CD14-positive monocyte (primary cell): Measurements from ENCODE around the gene ORC3. TPM values are rescaled to one million over a fixed set of nuclear protein-coding genes. Genes with fewer than 3 reads are reported as not detected.
A peak's percentile ranks its signal among the peaks of the same experiment; 100 is the strongest.

Experiments
- DNase-seq, 3 donors: peaks; one replicate each; pipeline ENCODE4 v3.0.0-alpha.2; 2011 to 2022
- H2AFZ ChIP-seq: 2 replicates; pipeline ENCODE4 v1.6.0; 2012; ENCODE audit warnings: mild to moderate bottlenecking, low read depth, low read length, inconsistent platforms; ENCODE audit not compliant: insufficient read depth, poor library complexity, severe bottlenecking
- H3K27ac ChIP-seq, 2 donors: 1 replicate in 1 of 2; 2 replicates in 1 of 2; pipeline ENCODE4 v1.5.1; 2012 to 2013; ENCODE audit warnings: low read length in 2 of 2, control low read depth in 1 of 2, inconsistent platforms in 1 of 2, low read depth in 1 of 2, mild to moderate bottlenecking in 1 of 2
- H3K27me3 ChIP-seq, 2 donors: one replicate each; pipeline versions ENCODE4 v1.6.0 to v1.6.1; 2011 to 2013; ENCODE audit warnings: low read length in 2 of 2; ENCODE audit not compliant: control insufficient read depth in 2 of 2, insufficient read depth in 2 of 2
- H3K36me3 ChIP-seq, 2 donors: replicated peaks in 1 of 2; 1 replicate in 1 of 2; 2 replicates in 1 of 2; pipeline versions ENCODE4 v1.5.1 to v1.6.1; 2012 to 2013; ENCODE audit warnings: low read length in 2 of 2, control low read depth in 1 of 2, inconsistent platforms in 1 of 2, mild to moderate bottlenecking in 1 of 2; ENCODE audit not compliant: insufficient read depth in 2 of 2, control insufficient read depth in 1 of 2
- H3K4me1 ChIP-seq, 2 donors: 1 replicate in 1 of 2; 2 replicates in 1 of 2; pipeline versions ENCODE4 v1.5.1 to v1.6.1; 2012 to 2013; ENCODE audit warnings: low read length in 2 of 2, control low read depth in 1 of 2, inconsistent platforms in 1 of 2, mild to moderate bottlenecking in 1 of 2, moderate library complexity in 1 of 2; ENCODE audit not compliant: insufficient read depth in 2 of 2, control insufficient read depth in 1 of 2
- H3K4me2 ChIP-seq: replicated peaks from 2 replicates; pipeline ENCODE3; 2012; ENCODE audit warnings: low read length, moderate library complexity, mild to moderate bottlenecking; ENCODE audit not compliant: poor library complexity, severe bottlenecking; ENCODE audit errors: extremely low read depth
- H3K4me3 ChIP-seq, 3 experiments: fragments of 200-600 bp in 1 of 3; sonication (generic) in 1 of 3; replicated peaks in 1 of 3; 1 replicate in 2 of 3; 2 replicates in 1 of 3; pipeline ENCODE4 v1.5.1; 2011 to 2013; ENCODE audit warnings: low read length in 3 of 3, mild to moderate bottlenecking in 3 of 3, control low read depth in 2 of 3, low read depth in 2 of 3, inconsistent platforms in 1 of 3, moderate library complexity in 1 of 3
- H3K79me2 ChIP-seq: 2 replicates; pipeline ENCODE4 v1.6.0; 2012; ENCODE audit warnings: mild to moderate bottlenecking, control low read depth, inconsistent platforms, low read length, moderate library complexity; ENCODE audit not compliant: insufficient read depth
- H3K9ac ChIP-seq: 2 replicates; pipeline ENCODE4 v1.6.0; 2017; ENCODE audit warnings: low read length, mild to moderate bottlenecking; ENCODE audit not compliant: insufficient read depth, poor library complexity, severe bottlenecking
- H3K9me3 ChIP-seq, 2 donors: replicated peaks in 1 of 2; 1 replicate in 1 of 2; 2 replicates in 1 of 2; pipeline versions ENCODE4 v1.5.1 to v1.6.1; 2012 to 2013; ENCODE audit warnings: low read length in 2 of 2, control low read depth in 1 of 2; ENCODE audit not compliant: control insufficient read depth in 1 of 2, insufficient read depth in 1 of 2
- H4K20me1 ChIP-seq: 2 replicates; pipeline ENCODE4 v1.6.0; 2012; ENCODE audit warnings: mild to moderate bottlenecking, low read length, control low read depth, moderate library complexity; ENCODE audit not compliant: insufficient read depth
- H3K27ac Mint-ChIP-seq, 7 donors: one replicate each; pipeline ENCODE4 v1.8.0; 2020; ENCODE audit warnings: mild to moderate bottlenecking in 7 of 7, mixed read lengths in 7 of 7, moderate library complexity in 6 of 7, inconsistent platforms in 2 of 7
- H3K27me3 Mint-ChIP-seq, 3 donors: one replicate each; pipeline ENCODE4 v1.8.0; 2021 to 2022; ENCODE audit warnings: low read depth in 3 of 3, mild to moderate bottlenecking in 3 of 3, mixed read lengths in 3 of 3, moderate library complexity in 3 of 3, inconsistent platforms in 1 of 3
- H3K36me3 Mint-ChIP-seq, 2 donors: one replicate each; pipeline ENCODE4 v1.8.0; 2020; ENCODE audit warnings: mixed read lengths in 2 of 2, inconsistent platforms in 1 of 2, mild to moderate bottlenecking in 1 of 2
- H3K4me1 Mint-ChIP-seq: one replicate; pipeline ENCODE4 v1.8.0; 2020; ENCODE audit warnings: mild to moderate bottlenecking, mixed read lengths
- H3K4me3 Mint-ChIP-seq, 2 donors: one replicate each; pipeline ENCODE4 v1.8.0; 2020; ENCODE audit warnings: mild to moderate bottlenecking in 2 of 2, mixed read lengths in 2 of 2, moderate library complexity in 1 of 2
- H3K9me3 Mint-ChIP-seq, 7 donors: one replicate each; pipeline ENCODE4 v1.8.0; 2020 to 2022; ENCODE audit warnings: mixed read lengths in 7 of 7, mild to moderate bottlenecking in 6 of 7, moderate library complexity in 6 of 7, inconsistent platforms in 2 of 7
- WGBS: methylation state at CpG from one replicate; pipeline ENCODE4 v1.1.5; 2013; ENCODE audit warnings: missing lambda C conversion rate; ENCODE audit not compliant: insufficient coverage; 5-methylcytosine and 5-hydroxymethylcytosine counted together
- intact Hi-C, 2 donors: fragments of 100-400 bp; cut with micrococcal nuclease; formaldehyde crosslinking; loops; one replicate each; pipeline versions ENCODE4 v1.15.0 to v1.15.1; 2023
- polyA plus RNA-seq, 3 donors: library from polyadenylated mRNA; depleted of rRNA in 1 of 3; unstranded in 2 of 3; stranded (reverse) in 1 of 3; fragments of 300-500 nt in 2 of 3; fragments of >200 nt in 1 of 3; fragmentation: Illumina TruSeq in 2 of 3; gene quantifications; 1 replicate in 2 of 3; 2 replicates in 1 of 3; pipeline ENCODE4 v1.2.3, GENCODE V29; 2012 to 2021
- TF ChIP-seq, protein P1 (sequence below): fragments of 200-600 bp; IDR thresholded peaks from one replicate; pipeline ENCODE4 v1.8.0; 2022; ENCODE audit warnings: antibody characterized with exemption, mild to moderate bottlenecking

ORC3 gene
- polyA plus RNA-seq, 3 donors = 9.1 to 20.7 (median 16.2) TPM

DNA sequence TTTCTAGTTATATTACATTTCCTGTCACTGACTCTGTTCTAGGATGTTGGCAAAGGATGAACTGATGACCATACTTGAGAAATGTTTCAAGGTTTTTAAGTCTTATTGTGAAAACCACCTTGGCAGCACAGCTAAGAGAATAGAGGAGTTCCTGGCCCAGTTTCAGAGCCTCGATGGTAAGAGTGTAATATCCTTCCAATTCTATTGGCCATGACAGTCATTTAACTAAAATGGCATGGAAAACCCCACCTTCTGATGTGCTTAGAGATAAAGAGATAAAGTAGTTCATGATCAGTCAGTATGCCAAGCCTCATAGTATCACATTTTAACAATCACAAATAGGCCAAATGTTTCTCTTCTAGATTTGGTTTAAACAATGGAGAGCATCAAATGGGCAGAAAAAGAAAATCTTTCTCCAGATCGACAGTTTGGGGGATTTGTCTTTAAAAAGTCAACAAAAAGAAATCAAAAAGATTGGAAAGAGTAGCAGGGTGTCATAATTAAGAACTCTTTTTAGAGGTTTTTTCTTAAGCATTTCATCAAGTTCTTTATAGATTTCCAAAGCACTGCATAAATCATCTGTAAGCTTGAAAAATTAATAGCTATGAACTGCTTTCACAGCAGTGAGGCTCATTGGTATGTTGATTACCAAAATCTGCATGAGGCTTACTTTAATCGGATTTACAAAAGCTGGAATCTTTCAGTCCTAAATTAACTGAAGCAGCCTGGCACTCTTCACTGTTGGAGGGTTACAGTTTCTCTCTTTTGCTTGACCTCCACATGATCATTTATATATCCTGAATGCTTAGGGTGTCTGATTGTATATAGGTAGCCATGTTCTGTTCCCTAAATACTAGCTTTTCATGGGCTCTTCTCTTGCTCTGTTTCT, 63.4 kb downstream of the ORC3 start:
- Mint-ChIP-seq H3K27me3 (no peaks in the 10 kb centered on the region), H3K27ac (no peak overlapping the region), H3K4me3 (no peak overlapping the region), H3K9me3 (peaks cover 0 to 2% (median 0%) of the 10 kb centered on the region in 7 donors), H3K36me3 (peaks cover 28 to 31% of the 10 kb centered on the region in 2 donors), H3K4me1 (peaks cover 3% of the 10 kb centered on the region)
- H3K4me1 ChIP-seq = no peaks in the 10 kb centered on the region
- H3K4me3 ChIP-seq = no peak overlapping the region
- no peak overlapping the region for H2AFZ ChIP-seq
- no peaks in the 10 kb centered on the region for H3K9me3 ChIP-seq
- no peak overlapping the region for H3K4me2 ChIP-seq
- H3K9ac ChIP-seq = no peak overlapping the region
- no peak for DNase-seq
- H3K36me3 ChIP-seq = peaks cover 11 to 22% of the 10 kb centered on the region in 2 donors
- intact Hi-C loops = no loop called here
- TF ChIP-seq, protein P1, sequence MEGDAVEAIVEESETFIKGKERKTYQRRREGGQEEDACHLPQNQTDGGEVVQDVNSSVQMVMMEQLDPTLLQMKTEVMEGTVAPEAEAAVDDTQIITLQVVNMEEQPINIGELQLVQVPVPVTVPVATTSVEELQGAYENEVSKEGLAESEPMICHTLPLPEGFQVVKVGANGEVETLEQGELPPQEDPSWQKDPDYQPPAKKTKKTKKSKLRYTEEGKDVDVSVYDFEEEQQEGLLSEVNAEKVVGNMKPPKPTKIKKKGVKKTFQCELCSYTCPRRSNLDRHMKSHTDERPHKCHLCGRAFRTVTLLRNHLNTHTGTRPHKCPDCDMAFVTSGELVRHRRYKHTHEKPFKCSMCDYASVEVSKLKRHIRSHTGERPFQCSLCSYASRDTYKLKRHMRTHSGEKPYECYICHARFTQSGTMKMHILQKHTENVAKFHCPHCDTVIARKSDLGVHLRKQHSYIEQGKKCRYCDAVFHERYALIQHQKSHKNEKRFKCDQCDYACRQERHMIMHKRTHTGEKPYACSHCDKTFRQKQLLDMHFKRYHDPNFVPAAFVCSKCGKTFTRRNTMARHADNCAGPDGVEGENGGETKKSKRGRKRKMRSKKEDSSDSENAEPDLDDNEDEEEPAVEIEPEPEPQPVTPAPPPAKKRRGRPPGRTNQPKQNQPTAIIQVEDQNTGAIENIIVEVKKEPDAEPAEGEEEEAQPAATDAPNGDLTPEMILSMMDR = no peak
- H3K79me2 ChIP-seq = no peaks in the 10 kb centered on the region
- no peak overlapping the region for H3K27ac ChIP-seq
- no peaks in the 10 kb centered on the region for H4K20me1 ChIP-seq
- WGBS = 100% methylated on average over 1 of the region's 3 CpGs
- no peaks in the 10 kb centered on the region for H3K27me3 ChIP-seq

DNA sequence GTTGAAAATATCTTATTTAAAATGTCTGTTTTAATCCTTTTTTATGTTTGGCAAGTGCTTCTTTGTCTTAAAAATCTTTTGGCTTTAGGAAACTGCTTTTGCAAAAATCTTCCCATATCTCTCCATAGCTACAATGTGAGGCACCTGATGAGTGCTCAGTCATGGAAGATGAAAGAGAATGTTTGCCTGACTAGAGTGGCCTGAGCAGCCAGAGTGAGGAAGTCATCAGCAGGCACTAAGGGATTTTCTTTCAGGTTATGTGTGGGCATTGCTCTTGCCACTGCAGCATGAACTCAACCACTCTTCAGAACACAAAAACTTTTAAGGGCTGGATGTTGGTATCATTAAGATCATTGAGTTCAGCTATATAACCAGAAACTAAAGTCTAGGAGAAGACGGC, 64.2 kb downstream of the ORC3 start:
- Histone ChIP-seq H3K9ac (no peak overlapping the region), H4K20me1 (no peaks in the 10 kb centered on the region), H3K27ac (no peak overlapping the region), H3K4me1 (no peaks in the 10 kb centered on the region), H3K9me3 (no peaks in the 10 kb centered on the region), H3K79me2 (no peaks in the 10 kb centered on the region), H2AFZ (no peak overlapping the region), H3K4me2 (no peak overlapping the region), H3K36me3 (peaks cover 10 to 19% of the 10 kb centered on the region in 2 donors), H3K27me3 (no peaks in the 10 kb centered on the region), H3K4me3 (no peak overlapping the region)
- peak overlapping the region in 1 of 7 donors; percentile 27 for H3K27ac Mint-ChIP-seq
- peaks cover 28 to 39% of the 10 kb centered on the region in 2 donors for H3K36me3 Mint-ChIP-seq
- DNase-seq = no peak
- TF ChIP-seq, protein P1 = no peak
- H3K4me3 Mint-ChIP-seq = no peak overlapping the region
- H3K9me3 Mint-ChIP-seq = peaks cover 0 to 2% (median 0%) of the 10 kb centered on the region in 7 donors
- intact Hi-C loops = no loop called here
- peaks cover 3% of the 10 kb centered on the region for H3K4me1 Mint-ChIP-seq
- WGBS = no CpG with 5 or more reads among the region's 1 CpG
- no peaks in the 10 kb centered on the region for H3K27me3 Mint-ChIP-seq
